Measurements from ENCODE around the gene CMSS1.

Gene CMSS1

GRCh38 chr3:100155128-100155527, 337.5 kb downstream of the CMSS1 start:
- peak; percentile 83 for DNase-seq (ENCODE audit: low read depth)
- H3K4me3 ChIP-seq (ENCODE audit: control insufficient read depth, low read depth, low read length), result no peak overlapping the region
- TF ChIP-seq CTCF (conservative IDR thresholded peaks at IDR 0.05; ENCODE audit: control insufficient read depth, insufficient read depth, low read depth, low read length), result no peak

DNA sequence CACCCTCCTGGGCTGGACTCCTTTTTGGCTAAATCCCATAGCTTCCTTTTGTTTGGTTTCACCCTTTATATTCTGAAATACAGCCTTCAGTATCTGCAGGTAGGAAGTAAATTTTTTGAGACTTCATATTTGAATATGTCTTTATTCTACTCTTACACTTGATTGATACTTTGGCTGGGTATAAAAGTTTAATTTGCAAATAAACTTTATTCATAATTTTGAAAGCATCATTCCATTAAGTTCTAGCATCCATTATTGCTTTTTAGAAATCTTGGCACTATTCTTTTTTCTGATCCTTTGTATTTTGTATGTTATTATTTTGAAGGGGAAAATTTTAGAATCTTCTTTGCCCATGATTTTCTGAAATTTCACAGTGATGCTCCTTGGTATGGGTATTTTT, 337.9 kb downstream of the CMSS1 start:
- TF ChIP-seq CTCF (conservative IDR thresholded peaks at IDR 0.05; ENCODE audit: control insufficient read depth, insufficient read depth, low read depth, low read length), result no peak
- no peak overlapping the region for H3K4me3 ChIP-seq (ENCODE audit: control insufficient read depth, low read depth, low read length)
- no peak for DNase-seq (ENCODE audit: low read depth)

DNA sequence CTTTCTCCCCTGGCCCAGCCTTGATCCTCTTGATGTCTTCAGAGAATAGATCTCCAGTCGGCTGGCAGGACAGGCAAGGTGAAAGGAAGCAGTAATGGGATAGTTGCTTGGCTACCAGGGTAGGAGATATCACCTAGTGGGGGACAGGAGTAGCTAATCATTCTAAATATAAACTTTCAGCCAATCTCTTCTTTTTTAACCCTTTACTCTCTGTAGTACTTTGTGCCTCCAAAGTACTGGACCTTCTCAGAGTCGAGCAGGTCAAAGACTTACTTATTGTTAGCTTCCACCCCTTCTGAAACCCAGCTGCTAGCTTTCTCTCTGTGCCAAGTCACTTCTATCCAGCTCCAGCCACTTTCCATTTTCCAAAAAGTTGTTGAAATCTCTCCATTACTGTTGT, 340.0 kb downstream of the CMSS1 start:
- no peak overlapping the region for H3K4me3 ChIP-seq (ENCODE audit: control insufficient read depth, low read depth, low read length)
- no peak for DNase-seq (ENCODE audit: low read depth)
- TF ChIP-seq CTCF (conservative IDR thresholded peaks at IDR 0.05; ENCODE audit: control insufficient read depth, insufficient read depth, low read depth, low read length), result no peak

GRCh38 chr3:100158918-100159330, 341.3 kb downstream of the CMSS1 start:
- peak; percentile 15 for DNase-seq (ENCODE audit: low read depth)
- no peak for TF ChIP-seq CTCF (conservative IDR thresholded peaks at IDR 0.05; ENCODE audit: control insufficient read depth, insufficient read depth, low read depth, low read length)
- no peak overlapping the region for H3K4me3 ChIP-seq (ENCODE audit: control insufficient read depth, low read depth, low read length)

GRCh38 chr3:100159331-100160153, 341.9 kb downstream of the CMSS1 start:
- TF ChIP-seq CTCF (conservative IDR thresholded peaks at IDR 0.05; ENCODE audit: control insufficient read depth, insufficient read depth, low read depth, low read length), result no peak
- no peak overlapping the region for H3K4me3 ChIP-seq (ENCODE audit: control insufficient read depth, low read depth, low read length)
- DNase-seq (ENCODE audit: low read depth), result peak; percentile 66

DNA sequence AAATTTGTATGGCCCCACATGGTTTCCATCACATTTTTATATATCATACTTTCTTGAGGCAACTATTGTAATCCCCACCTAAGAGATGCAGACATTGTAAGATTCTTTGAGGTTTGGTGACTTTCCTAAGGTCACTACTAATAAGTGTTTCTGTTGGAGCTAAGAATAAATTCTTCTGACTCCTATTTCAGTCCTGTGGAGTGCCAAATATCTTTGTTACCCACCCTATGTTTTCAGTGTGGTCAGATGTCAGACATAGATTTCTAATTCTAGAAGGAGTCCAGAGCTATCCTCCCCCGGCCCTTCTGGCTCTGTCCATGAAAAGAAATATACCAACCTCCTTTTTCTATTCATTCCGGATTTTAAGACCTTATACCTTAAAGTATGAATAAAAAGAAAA, 342.9 kb downstream of the CMSS1 start:
- no peak for TF ChIP-seq CTCF (conservative IDR thresholded peaks at IDR 0.05; ENCODE audit: control insufficient read depth, insufficient read depth, low read depth, low read length)
- no peak overlapping the region for H3K4me3 ChIP-seq (ENCODE audit: control insufficient read depth, low read depth, low read length)
- no peak for DNase-seq (ENCODE audit: low read depth)
